Measurements from ENCODE around the gene VPS45.

Gene VPS45

GRCh38 chr1:150061632-150062101, 5.9 kb upstream of the VPS45 start:
- H3K27ac Mint-ChIP-seq: no peak overlapping the region
- H3K4me1 Mint-ChIP-seq (ENCODE audit: low read depth): peaks cover 15% of the 10 kb centered on the region
- no peaks in the 10 kb centered on the region for H3K36me3 Mint-ChIP-seq (ENCODE audit: low read depth)

GRCh38 chr1:150062113-150062512, 5.5 kb upstream of the VPS45 start:
- no peaks in the 10 kb centered on the region for H3K27me3 Mint-ChIP-seq
- H3K4me1 Mint-ChIP-seq (ENCODE audit: low read depth): peaks cover 18% of the 10 kb centered on the region
- no peak overlapping the region for H3K27ac Mint-ChIP-seq
- no peak overlapping the region for H3K4me3 Mint-ChIP-seq
- no peaks in the 10 kb centered on the region for H3K36me3 Mint-ChIP-seq (ENCODE audit: low read depth)
- H3K9me3 Mint-ChIP-seq: no peaks in the 10 kb centered on the region

More at GRCh38 chr1:150061632-150062101, 5.9 kb upstream of the VPS45 start:
- no peaks in the 10 kb centered on the region for H3K9me3 Mint-ChIP-seq
- no peaks in the 10 kb centered on the region for H3K27me3 Mint-ChIP-seq
- no peak overlapping the region for H3K4me3 Mint-ChIP-seq

- peaks cover 19% of the 10 kb centered on the region for H3K36me3 Mint-ChIP-seq (ENCODE audit: low read depth)
- peaks cover 46% of the 10 kb centered on the region for H3K4me1 Mint-ChIP-seq (ENCODE audit: low read depth)
- no peaks in the 10 kb centered on the region for H3K27me3 Mint-ChIP-seq
- peak overlapping the region; percentile 61 for H3K4me3 Mint-ChIP-seq
- peak overlapping the region; percentile 63 for H3K27ac Mint-ChIP-seq
- H3K9me3 Mint-ChIP-seq: no peaks in the 10 kb centered on the region
Measured at GRCh38 chr1:150065184-150065871, 2.2 kb upstream of the VPS45 start.

- H3K9me3 Mint-ChIP-seq: no peaks in the 10 kb centered on the region
- peaks cover 19% of the 10 kb centered on the region for H3K36me3 Mint-ChIP-seq (ENCODE audit: low read depth)
- peaks cover 46% of the 10 kb centered on the region for H3K4me1 Mint-ChIP-seq (ENCODE audit: low read depth)
- no peaks in the 10 kb centered on the region for H3K27me3 Mint-ChIP-seq
- peak overlapping the region; percentile 96 for H3K4me3 Mint-ChIP-seq
- H3K27ac Mint-ChIP-seq: peak overlapping the region; percentile 98
Measured at GRCh38 chr1:150066328-150066727, 1.2 kb upstream of the VPS45 start.

- Mint-ChIP-seq H3K4me1 (ENCODE audit: low read depth) (peaks cover 46% of the 10 kb centered on the region), H3K27me3 (no peaks in the 10 kb centered on the region), H3K27ac (peak overlapping the region; percentile 98), H3K36me3 (ENCODE audit: low read depth) (peaks cover 20% of the 10 kb centered on the region), H3K4me3 (peak overlapping the region; percentile 96), H3K9me3 (no peaks in the 10 kb centered on the region)
Measured at GRCh38 chr1:150066838-150067183, 765 bp upstream of the VPS45 start.

GRCh38 chr1:150068109-150068435, 496 bp downstream of the VPS45 start:
- H3K9me3 Mint-ChIP-seq: no peaks in the 10 kb centered on the region
- no peaks in the 10 kb centered on the region for H3K27me3 Mint-ChIP-seq
- peak overlapping the region; percentile 98 for H3K27ac Mint-ChIP-seq
- peaks cover 49% of the 10 kb centered on the region for H3K4me1 Mint-ChIP-seq (ENCODE audit: low read depth)
- H3K36me3 Mint-ChIP-seq (ENCODE audit: low read depth): peaks cover 29% of the 10 kb centered on the region
- H3K4me3 Mint-ChIP-seq: peak overlapping the region; percentile 96

GRCh38 chr1:150069923-150070322, 2.3 kb downstream of the VPS45 start:
- Mint-ChIP-seq H3K27me3 (no peaks in the 10 kb centered on the region), H3K9me3 (no peaks in the 10 kb centered on the region), H3K36me3 (ENCODE audit: low read depth) (peaks cover 36% of the 10 kb centered on the region), H3K4me3 (no peak overlapping the region), H3K27ac (no peak overlapping the region), H3K4me1 (ENCODE audit: low read depth) (peaks cover 49% of the 10 kb centered on the region)

- H3K9me3 Mint-ChIP-seq: no peaks in the 10 kb centered on the region
- no peak overlapping the region for H3K4me3 Mint-ChIP-seq
- H3K36me3 Mint-ChIP-seq (ENCODE audit: low read depth): peaks cover 56% of the 10 kb centered on the region
- H3K4me1 Mint-ChIP-seq (ENCODE audit: low read depth): peaks cover 28% of the 10 kb centered on the region
- H3K27me3 Mint-ChIP-seq: no peaks in the 10 kb centered on the region
- H3K27ac Mint-ChIP-seq: no peak overlapping the region
Measured at GRCh38 chr1:150072959-150073358, 5.4 kb downstream of the VPS45 start.

GRCh38 chr1:150073516-150073915, 5.9 kb downstream of the VPS45 start:
- Mint-ChIP-seq H3K27ac (no peak overlapping the region), H3K4me3 (no peak overlapping the region), H3K27me3 (no peaks in the 10 kb centered on the region), H3K36me3 (ENCODE audit: low read depth) (peaks cover 54% of the 10 kb centered on the region), H3K9me3 (no peaks in the 10 kb centered on the region), H3K4me1 (ENCODE audit: low read depth) (peaks cover 22% of the 10 kb centered on the region)

DNA sequence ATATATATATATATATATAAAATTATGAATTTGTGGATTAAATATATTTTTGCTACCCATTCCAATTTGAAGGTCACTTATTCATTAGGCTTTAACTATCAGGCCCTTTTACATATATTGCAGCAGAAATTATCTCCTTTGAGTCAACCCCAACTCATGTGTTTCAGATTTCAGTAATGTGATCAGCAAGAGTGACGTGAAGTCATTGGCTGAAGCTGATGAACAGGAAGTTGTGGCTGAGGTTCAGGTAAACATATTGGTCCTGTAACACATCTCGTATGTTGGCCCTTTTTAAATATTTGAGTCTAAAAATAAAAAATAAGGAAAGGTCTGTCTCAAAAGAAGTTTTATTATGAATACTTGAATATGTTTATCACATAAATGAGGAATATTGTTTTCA, 8.5 kb downstream of the VPS45 start:
- H3K4me3 Mint-ChIP-seq: no peak overlapping the region
- peaks cover 9% of the 10 kb centered on the region for H3K4me1 Mint-ChIP-seq (ENCODE audit: low read depth)
- H3K27ac Mint-ChIP-seq: no peak overlapping the region
- no peaks in the 10 kb centered on the region for H3K27me3 Mint-ChIP-seq
- H3K36me3 Mint-ChIP-seq (ENCODE audit: low read depth): peaks cover 48% of the 10 kb centered on the region
- H3K9me3 Mint-ChIP-seq: no peaks in the 10 kb centered on the region

GRCh38 chr1:150076985-150077384, 9.4 kb downstream of the VPS45 start:
- H3K4me3 Mint-ChIP-seq: no peak overlapping the region
- H3K27me3 Mint-ChIP-seq: no peaks in the 10 kb centered on the region
- peaks cover 9% of the 10 kb centered on the region for H3K4me1 Mint-ChIP-seq (ENCODE audit: low read depth)
- H3K27ac Mint-ChIP-seq: no peak overlapping the region
- peaks cover 53% of the 10 kb centered on the region for H3K36me3 Mint-ChIP-seq (ENCODE audit: low read depth)
- H3K9me3 Mint-ChIP-seq: no peaks in the 10 kb centered on the region

GRCh38 chr1:150080784-150081183, 13.2 kb downstream of the VPS45 start:
- Mint-ChIP-seq H3K27ac (no peak overlapping the region), H3K9me3 (no peaks in the 10 kb centered on the region)

DNA sequence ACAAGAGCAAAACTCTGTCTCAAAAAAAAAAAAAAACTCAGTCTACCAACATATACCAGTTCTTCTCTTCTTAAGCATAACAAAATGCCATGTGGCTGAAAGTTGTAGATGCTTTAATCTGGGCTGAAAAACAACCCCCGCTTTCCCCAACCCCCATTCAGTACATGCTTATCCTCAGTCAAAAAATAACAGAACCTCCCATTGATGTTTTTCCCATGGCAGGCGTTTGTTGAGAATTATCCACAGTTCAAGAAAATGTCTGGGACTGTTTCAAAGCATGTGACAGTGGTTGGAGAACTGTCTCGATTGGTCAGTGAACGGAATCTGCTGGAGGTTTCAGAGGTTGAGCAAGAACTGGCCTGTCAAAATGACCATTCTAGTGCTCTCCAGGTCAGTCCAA, 14.9 kb downstream of the VPS45 start:
- Mint-ChIP-seq H3K36me3 (ENCODE audit: low read depth) (peaks cover 67% of the 10 kb centered on the region), H3K4me3 (no peak overlapping the region), H3K27ac (no peak overlapping the region), H3K4me1 (ENCODE audit: low read depth) (no peaks in the 10 kb centered on the region), H3K27me3 (no peaks in the 10 kb centered on the region), H3K9me3 (no peaks in the 10 kb centered on the region)

More at GRCh38 chr1:150080784-150081183, 13.2 kb downstream of the VPS45 start:
- no peaks in the 10 kb centered on the region for H3K27me3 Mint-ChIP-seq
- H3K4me3 Mint-ChIP-seq: no peak overlapping the region
- no peaks in the 10 kb centered on the region for H3K4me1 Mint-ChIP-seq (ENCODE audit: low read depth)
- peaks cover 61% of the 10 kb centered on the region for H3K36me3 Mint-ChIP-seq (ENCODE audit: low read depth)

DNA sequence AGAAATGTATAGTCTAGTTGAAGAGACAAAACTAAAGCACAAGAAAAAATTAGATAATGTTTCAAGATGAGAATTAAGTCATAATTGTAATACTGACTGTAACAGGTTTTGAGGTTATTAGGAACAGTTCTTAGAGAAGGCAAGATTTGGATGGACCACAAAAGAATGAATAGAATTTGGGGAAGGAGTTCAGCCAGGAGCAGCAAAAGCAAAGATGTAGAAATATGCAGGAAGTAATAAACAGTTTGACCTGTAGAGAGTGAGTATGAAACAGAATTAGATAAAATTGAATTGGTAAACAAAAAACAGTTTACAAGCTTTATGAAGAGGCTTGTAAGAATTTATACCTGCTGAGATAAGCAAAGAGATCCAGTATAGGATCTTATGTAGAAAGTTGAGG, 16.3 kb downstream of the VPS45 start:
- Mint-ChIP-seq H3K27me3 (no peaks in the 10 kb centered on the region), H3K36me3 (ENCODE audit: low read depth) (peaks cover 66% of the 10 kb centered on the region), H3K9me3 (no peaks in the 10 kb centered on the region), H3K4me3 (no peak overlapping the region), H3K4me1 (ENCODE audit: low read depth) (peaks cover 2% of the 10 kb centered on the region), H3K27ac (no peak overlapping the region)

- Mint-ChIP-seq H3K27ac (no peak overlapping the region), H3K36me3 (ENCODE audit: low read depth) (peaks cover 68% of the 10 kb centered on the region)
Measured at GRCh38 chr1:150085406-150085805, 17.8 kb downstream of the VPS45 start.

DNA sequence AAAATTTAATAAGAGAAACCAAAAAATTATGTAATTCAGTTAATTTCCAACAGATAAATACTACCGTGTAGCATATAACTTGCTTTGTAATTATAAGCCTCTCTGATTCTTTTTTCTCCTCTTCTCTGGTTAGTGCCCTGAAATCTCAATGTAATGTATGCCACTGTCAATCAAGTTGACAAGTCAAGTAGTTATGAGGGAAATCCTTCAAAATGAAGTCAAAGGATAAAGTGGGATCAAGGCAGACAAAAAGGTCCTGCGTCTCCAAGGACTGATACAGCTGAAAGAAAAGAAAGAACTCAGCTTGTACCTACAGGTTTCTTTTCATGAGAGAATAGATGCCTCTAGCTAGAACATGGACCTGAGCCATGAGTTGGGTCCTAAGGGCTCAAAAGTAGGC, 19.8 kb downstream of the VPS45 start:
- Mint-ChIP-seq H3K4me1 (ENCODE audit: low read depth) (peaks cover 25% of the 10 kb centered on the region), H3K27ac (no peak overlapping the region), H3K4me3 (no peak overlapping the region), H3K36me3 (ENCODE audit: low read depth) (peaks cover 69% of the 10 kb centered on the region), H3K27me3 (no peaks in the 10 kb centered on the region), H3K9me3 (no peaks in the 10 kb centered on the region)

More at GRCh38 chr1:150085406-150085805, 17.8 kb downstream of the VPS45 start:
- Mint-ChIP-seq H3K4me3 (no peak overlapping the region), H3K4me1 (ENCODE audit: low read depth) (peaks cover 12% of the 10 kb centered on the region), H3K9me3 (no peaks in the 10 kb centered on the region), H3K27me3 (no peaks in the 10 kb centered on the region)
